A549 (cell line): ENCODE measurements around the gene UBL7. TPM values are rescaled to one million over a fixed set of nuclear protein-coding genes. Genes with fewer than 3 reads are reported as not detected.

Experiments used
- ATAC-seq, 2 experiments: fragments of 200-7000 bp in 1 of 2; fragments of >200 bp in 1 of 2; cut with Nextera tagmentation in 1 of 2; cut with Tn5 transposase in 1 of 2; 3 replicates each; pipeline versions ENCODE4 v1.8.0 to v1.9.1; 2018 to 2020; ENCODE audit warnings: mild to moderate bottlenecking in 1 of 2, moderate library complexity in 1 of 2
- CTCF ChIA-PET: fragments of 300-600 bp; sonication (Branson Sonifier 250); formaldehyde crosslinking; extraction: SDS; loops from one replicate; lab custom pipeline; 2021; ENCODE audit warnings: antibody characterized with exemption, inconsistent platforms; lab: Yijun Ruan, JAX
- POLR2A ChIA-PET: fragments of 350-600 bp; formaldehyde crosslinking; extraction: SDS; loops from one replicate; lab custom pipeline; 2021; ENCODE audit warnings: antibody characterized with exemption, inconsistent platforms; lab: Yijun Ruan, JAX
- DNase-seq, 2 experiments: peaks; one replicate each; pipeline versions ENCODE4 v3.0.0 to v3.0.0-alpha.2; 2011 to 2016; ENCODE audit warnings: low read depth in 1 of 2, low spot score in 1 of 2
- FAIRE-seq: peaks from 2 replicates; lab custom pipeline; 2011; peaks lifted over from hg19 to GRCh38; lab: Jason Lieb, UNC
- H3K27ac ChIP-seq, 2 experiments: fragments of >200 bp; sonication (Bioruptor Twin); formaldehyde crosslinking; 3 replicates each; pipeline ENCODE4 v1.5.1; 2016 to 2017
- H3K4me1 ChIP-seq: fragments of >200 bp; sonication (Bioruptor Twin); formaldehyde crosslinking; 3 replicates; pipeline ENCODE4 v1.6.1; 2016
- H3K4me2 ChIP-seq: fragments of >200 bp; sonication (Bioruptor Twin); formaldehyde crosslinking; 3 replicates; pipeline ENCODE4 v1.6.1; 2016
- H3K4me3 ChIP-seq: fragments of >200 bp; sonication (Bioruptor Twin); formaldehyde crosslinking; 3 replicates; pipeline ENCODE4 v1.5.1; 2016
- H3K9me3 ChIP-seq: fragments of >200 bp; sonication (Bioruptor Twin); formaldehyde crosslinking; 3 replicates; pipeline ENCODE4 v1.6.1; 2016
- CHD2 ChIP-seq: fragments of 150-350 bp; IDR thresholded peaks from 2 replicates; pipeline ENCODE4 v1.6.1; 2014; ENCODE audit warnings: low read length; ENCODE audit not compliant: partially characterized antibody
- CHD4 ChIP-seq: fragments of 200-600 bp; sonication (generic); IDR thresholded peaks from 2 replicates; pipeline ENCODE4 v1.6.1; 2016; ENCODE audit warnings: antibody characterized with exemption, mild to moderate bottlenecking, borderline replicate concordance
- E2F6 ChIP-seq: IDR thresholded peaks from 2 replicates; pipeline ENCODE4 v1.6.1; 2012; ENCODE audit warnings: low read depth, borderline replicate concordance
- EHF ChIP-seq: fragments of 250-450 bp; sonication (Bioruptor Pico); IDR thresholded peaks from 2 replicates; pipeline ENCODE4 v1.5.0; 2020; ENCODE audit warnings: mild to moderate bottlenecking
- ESRRA ChIP-seq: fragments of 150-350 bp; IDR thresholded peaks from 2 replicates; pipeline ENCODE4 v1.6.1; 2014; ENCODE audit warnings: mild to moderate bottlenecking, low read length, borderline replicate concordance
- FOXS1 ChIP-seq: fragments of 250-450 bp; sonication (Bioruptor Pico); IDR thresholded peaks from 2 replicates; pipeline ENCODE4 v1.5.0; 2020; ENCODE audit warnings: mild to moderate bottlenecking, moderate library complexity
- GATA3 ChIP-seq: IDR thresholded peaks from 2 replicates; pipeline ENCODE4 v1.6.1; 2012; ENCODE audit warnings: borderline replicate concordance
- HES2 ChIP-seq: fragments of >200 bp; sonication (Bioruptor Twin); formaldehyde crosslinking; IDR thresholded peaks from 2 replicates; pipeline ENCODE4 v1.6.1; 2016
- HMGXB4 ChIP-seq: fragments of 250-450 bp; sonication (Bioruptor Pico); IDR thresholded peaks from 2 replicates; pipeline ENCODE4 v1.5.0; 2021; ENCODE audit warnings: mild to moderate bottlenecking, moderate library complexity, borderline replicate concordance
- HOXA7 ChIP-seq: fragments of 250-450 bp; sonication (Bioruptor Pico); IDR thresholded peaks from 2 replicates; pipeline ENCODE4 v1.5.0; 2020; ENCODE audit warnings: mild to moderate bottlenecking, moderate library complexity
- JUN ChIP-seq, 2 experiments: fragments of >200 bp; sonication (Bioruptor Twin); formaldehyde crosslinking; IDR thresholded peaks; 2 replicates in 1 of 2; 3 replicates in 1 of 2; pipeline ENCODE4 v1.6.1; 2016 to 2017
- JUNB ChIP-seq: fragments of >200 bp; sonication (Bioruptor Twin); formaldehyde crosslinking; IDR thresholded peaks from 2 replicates; pipeline ENCODE4 v1.6.1; 2016
- KDM1A ChIP-seq: fragments of 200-600 bp; sonication (generic); IDR thresholded peaks from 2 replicates; pipeline ENCODE4 v1.6.1; 2016; ENCODE audit warnings: low read depth, mild to moderate bottlenecking
- MAX ChIP-seq: IDR thresholded peaks from 2 replicates; pipeline ENCODE4 v1.6.1; 2012
- MAZ ChIP-seq: fragments of 150-350 bp; IDR thresholded peaks from 2 replicates; pipeline ENCODE4 v1.6.1; 2014; ENCODE audit warnings: antibody characterized with exemption, low read depth, low read length, borderline replicate concordance
- NFE2L2 ChIP-seq: fragments of 150-350 bp; conservative IDR thresholded peaks from 2 replicates; pipeline ENCODE4 v1.6.1; 2014; ENCODE audit warnings: low read length
- NR3C1 ChIP-seq: fragments of >200 bp; sonication (Bioruptor Twin); formaldehyde crosslinking; IDR thresholded peaks from 3 replicates; pipeline ENCODE4 v1.6.1; 2017
- RCOR1 ChIP-seq: fragments of 150-350 bp; IDR thresholded peaks from 2 replicates; pipeline ENCODE4 v1.6.1; 2014; ENCODE audit warnings: antibody characterized with exemption, low read length, low read depth
- RFX5 ChIP-seq: fragments of 450-650 bp; IDR thresholded peaks from 2 replicates; pipeline ENCODE4 v1.7.1; 2014; ENCODE audit warnings: antibody characterized with exemption, mild to moderate bottlenecking, moderate library complexity
- RNF2 ChIP-seq: fragments of 200-600 bp; sonication (generic); IDR thresholded peaks from 2 replicates; pipeline ENCODE4 v1.6.1; 2016; ENCODE audit warnings: low read depth, mild to moderate bottlenecking, antibody characterized with exemption, moderate library complexity, borderline replicate concordance
- SREBF2 ChIP-seq: fragments of 450-650 bp; IDR thresholded peaks from 2 replicates; pipeline ENCODE4 v1.6.1; 2014; ENCODE audit warnings: mild to moderate bottlenecking, moderate library complexity
- TP53 ChIP-seq: fragments of 250-450 bp; sonication (Bioruptor Pico); IDR thresholded peaks from 2 replicates; pipeline ENCODE4 v1.5.0; 2021; ENCODE audit warnings: mild to moderate bottlenecking, moderate library complexity
- ZC3H11A ChIP-seq: fragments of 450-650 bp; IDR thresholded peaks from 2 replicates; pipeline ENCODE4 v1.6.1; 2014; ENCODE audit warnings: antibody characterized with exemption, mild to moderate bottlenecking
- ZNF302 ChIP-seq: fragments of 250-450 bp; sonication (Bioruptor Pico); IDR thresholded peaks from 2 replicates; pipeline ENCODE4 v1.9.0; 2021; ENCODE audit warnings: inconsistent platforms, mild to moderate bottlenecking, moderate library complexity
- WGBS: methylation state at CpG from one replicate; pipeline ENCODE4 v1.1.6; 2017; ENCODE audit errors: missing lambda C conversion rate; 5-methylcytosine and 5-hydroxymethylcytosine counted together
- polyA plus RNA-seq, 4 experiments: library from polyadenylated mRNA; depleted of rRNA in 3 of 4; stranded (reverse); fragments of >200 nt; fragmentation: RNase III in 1 of 4; extraction: RNeasy Plus Mini Kit Qiagen cat#74134 plus additional on column Dnase treatment in 1 of 4; gene quantifications; 2 replicates in 3 of 4; 3 replicates in 1 of 4; pipeline ENCODE4 v1.2.3, GENCODE V29; 2011 to 2017

The UBL7 gene
- polyA plus RNA-seq, 2 of the 4 experiments (the other 2 are of a cell fraction), result 32.6 to 48.5 TPM

- TF ChIP-seq HOXA7, result no peak
- no peak for TF ChIP-seq FOXS1 (CRISPR knock-in tag)
- no peak for TF ChIP-seq KDM1A
- no peak for TF ChIP-seq TP53
- no peak for TF ChIP-seq RNF2
- no peak for TF ChIP-seq NFE2L2
- no peak for TF ChIP-seq EHF (CRISPR knock-in tag)
- no peak for TF ChIP-seq RCOR1
- no peak for TF ChIP-seq JUN (IDR thresholded peaks at IDR 0.05)
- TF ChIP-seq ESRRA, result no peak
- no peak for TF ChIP-seq RFX5
- no peak for TF ChIP-seq GATA3
- TF ChIP-seq NR3C1, result no peak
- TF ChIP-seq CHD2, result no peak
- TF ChIP-seq MAZ, result no peak
- 0 out of 2 replicates have a peak, but pooled peaks have one; percentile 28 for TF ChIP-seq MAX
- TF ChIP-seq ZNF302 (CRISPR knock-in tag), result no peak
- no peak for TF ChIP-seq SREBF2
- no peak for TF ChIP-seq E2F6
Measured at GRCh38 chr15:74438721-74439316, 22.1 kb downstream of the UBL7 start (continued).

GRCh38 chr15:74438206-74438605, 22.8 kb downstream of the UBL7 start:
- FAIRE-seq (no peak), ATAC-seq (no peak; a peak in 1 of 6 replicates)
- 45% methylated on average over 2 of the region's 2 CpGs for WGBS

More at GRCh38 chr15:74438206-74438605, 22.8 kb downstream of the UBL7 start:
- Histone ChIP-seq H3K27ac (no peak overlapping the region), H3K4me3 (no peak overlapping the region), H3K9me3 (no peaks in the 10 kb centered on the region), H3K4me2 (no peak overlapping the region), H3K4me1 (0 out of 3 replicates have a peak, but pooled peaks cover 3% of the 10 kb centered on the region)
- ChIA-PET CTCF (interaction anchor here (0.6 to 36.0 kb wide), 14 partner anchors 10 to 394 kb away, joined by 3 to 681 read pairs (median 7); partner anchors contain the start of gene CYP11A1), POLR2A (no interaction called here)
- DNase-seq, result no peak
- no peak for TF ChIP-seq HES2
- no peak for TF ChIP-seq ZC3H11A
- no peak for TF ChIP-seq GATA3
- no peak for TF ChIP-seq MAZ
- no peak for TF ChIP-seq CHD4
- TF ChIP-seq HMGXB4 (CRISPR knock-in tag), result no peak
- no peak for TF ChIP-seq ESRRA
- TF ChIP-seq SREBF2, result no peak
- no peak for TF ChIP-seq JUNB
